ENCODE measurements around the gene CHMP1A. TPM values are rescaled to one million over a fixed set of nuclear protein-coding genes. Genes with fewer than 3 reads are reported as not detected.

Gene CHMP1A
- total and polyA plus RNA-seq, 2 of the 8 experiments (the other 6 are each of a cell fraction or from before 2014, with no cell fraction given): 64.4 to 75.8 TPM

DNA sequence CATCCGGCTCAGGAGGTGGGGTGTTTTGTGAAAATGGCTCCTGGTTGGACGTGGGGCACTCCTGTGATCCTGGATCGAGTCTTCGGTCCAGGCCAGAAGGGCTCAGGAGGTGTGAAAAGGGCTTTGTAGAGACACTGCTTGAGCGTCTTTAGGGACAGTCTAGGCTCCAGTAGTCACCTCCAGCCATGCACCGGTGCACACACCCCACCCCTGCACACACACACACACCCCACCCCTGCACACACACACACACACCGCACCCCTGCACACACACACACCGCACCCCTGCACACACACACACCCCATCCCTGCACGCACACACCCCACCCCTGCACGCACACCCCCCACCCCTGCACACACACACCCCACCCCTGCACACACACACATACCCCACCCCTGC lies 19.1 kb downstream of the CHMP1A start (continued):
- TF ChIP-seq, protein P1, sequence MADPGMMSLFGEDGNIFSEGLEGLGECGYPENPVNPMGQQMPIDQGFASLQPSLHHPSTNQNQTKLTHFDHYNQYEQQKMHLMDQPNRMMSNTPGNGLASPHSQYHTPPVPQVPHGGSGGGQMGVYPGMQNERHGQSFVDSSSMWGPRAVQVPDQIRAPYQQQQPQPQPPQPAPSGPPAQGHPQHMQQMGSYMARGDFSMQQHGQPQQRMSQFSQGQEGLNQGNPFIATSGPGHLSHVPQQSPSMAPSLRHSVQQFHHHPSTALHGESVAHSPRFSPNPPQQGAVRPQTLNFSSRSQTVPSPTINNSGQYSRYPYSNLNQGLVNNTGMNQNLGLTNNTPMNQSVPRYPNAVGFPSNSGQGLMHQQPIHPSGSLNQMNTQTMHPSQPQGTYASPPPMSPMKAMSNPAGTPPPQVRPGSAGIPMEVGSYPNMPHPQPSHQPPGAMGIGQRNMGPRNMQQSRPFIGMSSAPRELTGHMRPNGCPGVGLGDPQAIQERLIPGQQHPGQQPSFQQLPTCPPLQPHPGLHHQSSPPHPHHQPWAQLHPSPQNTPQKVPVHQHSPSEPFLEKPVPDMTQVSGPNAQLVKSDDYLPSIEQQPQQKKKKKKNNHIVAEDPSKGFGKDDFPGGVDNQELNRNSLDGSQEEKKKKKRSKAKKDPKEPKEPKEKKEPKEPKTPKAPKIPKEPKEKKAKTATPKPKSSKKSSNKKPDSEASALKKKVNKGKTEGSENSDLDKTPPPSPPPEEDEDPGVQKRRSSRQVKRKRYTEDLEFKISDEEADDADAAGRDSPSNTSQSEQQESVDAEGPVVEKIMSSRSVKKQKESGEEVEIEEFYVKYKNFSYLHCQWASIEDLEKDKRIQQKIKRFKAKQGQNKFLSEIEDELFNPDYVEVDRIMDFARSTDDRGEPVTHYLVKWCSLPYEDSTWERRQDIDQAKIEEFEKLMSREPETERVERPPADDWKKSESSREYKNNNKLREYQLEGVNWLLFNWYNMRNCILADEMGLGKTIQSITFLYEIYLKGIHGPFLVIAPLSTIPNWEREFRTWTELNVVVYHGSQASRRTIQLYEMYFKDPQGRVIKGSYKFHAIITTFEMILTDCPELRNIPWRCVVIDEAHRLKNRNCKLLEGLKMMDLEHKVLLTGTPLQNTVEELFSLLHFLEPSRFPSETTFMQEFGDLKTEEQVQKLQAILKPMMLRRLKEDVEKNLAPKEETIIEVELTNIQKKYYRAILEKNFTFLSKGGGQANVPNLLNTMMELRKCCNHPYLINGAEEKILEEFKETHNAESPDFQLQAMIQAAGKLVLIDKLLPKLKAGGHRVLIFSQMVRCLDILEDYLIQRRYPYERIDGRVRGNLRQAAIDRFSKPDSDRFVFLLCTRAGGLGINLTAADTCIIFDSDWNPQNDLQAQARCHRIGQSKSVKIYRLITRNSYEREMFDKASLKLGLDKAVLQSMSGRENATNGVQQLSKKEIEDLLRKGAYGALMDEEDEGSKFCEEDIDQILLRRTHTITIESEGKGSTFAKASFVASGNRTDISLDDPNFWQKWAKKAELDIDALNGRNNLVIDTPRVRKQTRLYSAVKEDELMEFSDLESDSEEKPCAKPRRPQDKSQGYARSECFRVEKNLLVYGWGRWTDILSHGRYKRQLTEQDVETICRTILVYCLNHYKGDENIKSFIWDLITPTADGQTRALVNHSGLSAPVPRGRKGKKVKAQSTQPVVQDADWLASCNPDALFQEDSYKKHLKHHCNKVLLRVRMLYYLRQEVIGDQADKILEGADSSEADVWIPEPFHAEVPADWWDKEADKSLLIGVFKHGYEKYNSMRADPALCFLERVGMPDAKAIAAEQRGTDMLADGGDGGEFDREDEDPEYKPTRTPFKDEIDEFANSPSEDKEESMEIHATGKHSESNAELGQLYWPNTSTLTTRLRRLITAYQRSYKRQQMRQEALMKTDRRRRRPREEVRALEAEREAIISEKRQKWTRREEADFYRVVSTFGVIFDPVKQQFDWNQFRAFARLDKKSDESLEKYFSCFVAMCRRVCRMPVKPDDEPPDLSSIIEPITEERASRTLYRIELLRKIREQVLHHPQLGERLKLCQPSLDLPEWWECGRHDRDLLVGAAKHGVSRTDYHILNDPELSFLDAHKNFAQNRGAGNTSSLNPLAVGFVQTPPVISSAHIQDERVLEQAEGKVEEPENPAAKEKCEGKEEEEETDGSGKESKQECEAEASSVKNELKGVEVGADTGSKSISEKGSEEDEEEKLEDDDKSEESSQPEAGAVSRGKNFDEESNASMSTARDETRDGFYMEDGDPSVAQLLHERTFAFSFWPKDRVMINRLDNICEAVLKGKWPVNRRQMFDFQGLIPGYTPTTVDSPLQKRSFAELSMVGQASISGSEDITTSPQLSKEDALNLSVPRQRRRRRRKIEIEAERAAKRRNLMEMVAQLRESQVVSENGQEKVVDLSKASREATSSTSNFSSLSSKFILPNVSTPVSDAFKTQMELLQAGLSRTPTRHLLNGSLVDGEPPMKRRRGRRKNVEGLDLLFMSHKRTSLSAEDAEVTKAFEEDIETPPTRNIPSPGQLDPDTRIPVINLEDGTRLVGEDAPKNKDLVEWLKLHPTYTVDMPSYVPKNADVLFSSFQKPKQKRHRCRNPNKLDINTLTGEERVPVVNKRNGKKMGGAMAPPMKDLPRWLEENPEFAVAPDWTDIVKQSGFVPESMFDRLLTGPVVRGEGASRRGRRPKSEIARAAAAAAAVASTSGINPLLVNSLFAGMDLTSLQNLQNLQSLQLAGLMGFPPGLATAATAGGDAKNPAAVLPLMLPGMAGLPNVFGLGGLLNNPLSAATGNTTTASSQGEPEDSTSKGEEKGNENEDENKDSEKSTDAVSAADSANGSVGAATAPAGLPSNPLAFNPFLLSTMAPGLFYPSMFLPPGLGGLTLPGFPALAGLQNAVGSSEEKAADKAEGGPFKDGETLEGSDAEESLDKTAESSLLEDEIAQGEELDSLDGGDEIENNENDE (IDR thresholded peaks at IDR 0.05; ENCODE audit: insufficient replicate concordance, low read length): no peak
- TF ChIP-seq, protein P2, sequence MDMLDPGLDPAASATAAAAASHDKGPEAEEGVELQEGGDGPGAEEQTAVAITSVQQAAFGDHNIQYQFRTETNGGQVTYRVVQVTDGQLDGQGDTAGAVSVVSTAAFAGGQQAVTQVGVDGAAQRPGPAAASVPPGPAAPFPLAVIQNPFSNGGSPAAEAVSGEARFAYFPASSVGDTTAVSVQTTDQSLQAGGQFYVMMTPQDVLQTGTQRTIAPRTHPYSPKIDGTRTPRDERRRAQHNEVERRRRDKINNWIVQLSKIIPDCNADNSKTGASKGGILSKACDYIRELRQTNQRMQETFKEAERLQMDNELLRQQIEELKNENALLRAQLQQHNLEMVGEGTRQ (IDR thresholded peaks at IDR 0.05; ENCODE audit: low read length): no peak
- TF ChIP-seq SUZ12 (IDR thresholded peaks at IDR 0.05; ENCODE audit: low read length): no peak
- TF ChIP-seq CHD2 (IDR thresholded peaks at IDR 0.05; ENCODE audit: low read length): no peak
- no peak for TF ChIP-seq POU5F1 (IDR thresholded peaks at IDR 0.05; ENCODE audit: low read depth, low read length)
- TF ChIP-seq EZH2 (IDR thresholded peaks at IDR 0.05; ENCODE audit: low read depth, low read length, severe bottlenecking): no peak
- no peak for TF ChIP-seq SRF (IDR thresholded peaks at IDR 0.05; ENCODE audit: low read depth, low read length)
- no peak for TF ChIP-seq NANOG (IDR thresholded peaks at IDR 0.05; ENCODE audit: insufficient read depth, low read depth, low read length, poor library complexity, severe bottlenecking)
- TF ChIP-seq SIRT6 (IDR thresholded peaks at IDR 0.05; ENCODE audit: low read length): no peak
- TF ChIP-seq TCF12 (IDR thresholded peaks at IDR 0.05; ENCODE audit: low read depth, low read length): no peak
- no peak for TF ChIP-seq KDM5A (IDR thresholded peaks at IDR 0.05; ENCODE audit: low read length)

Measured in H1 (cell line).